ENCODE results near the gene PDCD2L. TPM values are rescaled to one million over a fixed set of nuclear protein-coding genes. Genes with fewer than 3 reads are reported as not detected.

Gene PDCD2L
- total and polyA plus RNA-seq, 9 of the 15 experiments (the other 6 are each of a cell fraction or from before 2014, with no cell fraction given), result 12.1 to 68.5 (median 56.3) TPM

- POLR2A ChIA-PET, result interaction anchor here (0.6 to 1.4 kb wide), 8 partner anchors 10 to 120 kb away, joined by 3 to 5 read pairs (median 4); no protein-coding TSS in a partner anchor
- TF ChIP-seq E2F5 (CRISPR knock-in tag; IDR thresholded peaks at IDR 0.05) (no peak), STAG1 (CRISPR knock-in tag; IDR thresholded peaks at IDR 0.05; ENCODE audit: borderline replicate concordance) (no peak), ZNF311 (CRISPR knock-in tag; IDR thresholded peaks at IDR 0.05) (no peak), ARID1B (IDR thresholded peaks at IDR 0.05) (peak; percentile 87), GTF2F1 (IDR thresholded peaks at IDR 0.05; ENCODE audit: low read depth, low read length) (no peak), GATAD2A (IDR thresholded peaks at IDR 0.05) (no peak), SNIP1 (IDR thresholded peaks at IDR 0.05; ENCODE audit: low read depth) (no peak), SP1 (CRISPR knock-in tag; IDR thresholded peaks at IDR 0.05) (peak; percentile 96), ELK3 (CRISPR knock-in tag; IDR thresholded peaks at IDR 0.05) (no peak), SRSF1 (IDR thresholded peaks at IDR 0.05; ENCODE audit: low read depth, low read length) (no peak), BCOR (IDR thresholded peaks at IDR 0.05) (peak; percentile 68), HDAC8 (tag; IDR thresholded peaks at IDR 0.05) (no peak), TCFL5 (CRISPR knock-in tag; conservative IDR thresholded peaks at IDR 0.05) (no peak), ETV6 (IDR thresholded peaks at IDR 0.05; ENCODE audit: borderline replicate concordance in 1 of 2, low read depth in 2 of 2, low read length in 1 of 2) (0 out of 4 replicates have a peak, but pooled peaks of 1 of the 2 experiments have one; percentile 7), ETV6 (CRISPR knock-in tag; IDR thresholded peaks at IDR 0.05; ENCODE audit: borderline replicate concordance) (no peak), RBM25 (IDR thresholded peaks at IDR 0.05; ENCODE audit: low read depth, low read length, severe bottlenecking) (no peak), RAD21 (CRISPR knock-in tag; conservative IDR thresholded peaks at IDR 0.05 in 1 of 2, IDR thresholded peaks at IDR 0.05 in 1 of 2) (peak in 1 of 2 experiments; percentile 31; a peak in 1 of 4 replicates), TAF15 (IDR thresholded peaks at IDR 0.05; ENCODE audit: low read depth, low read length) (no peak), CBX1 (IDR thresholded peaks at IDR 0.05; ENCODE audit: low read depth) (0 out of 2 replicates have a peak, but pooled peaks have one; percentile 20), HES1 (IDR thresholded peaks at IDR 0.05; ENCODE audit: low read depth) (peak; percentile 67; the same call in 1 of the 2 replicates)
Observed at GRCh38 chr19:34359140-34359953, 44.9 kb upstream of the PDCD2L start.

More at GRCh38 chr19:34359140-34359953, 44.9 kb upstream of the PDCD2L start:
- BruUV-seq (replicated peaks), result no TSS peak
- in situ Hi-C loops (cut with MboI) (no loop called here), intact Hi-C loops (cut with micrococcal nuclease) (loop anchor here (2.0 to 10.0 kb wide), 2 partner anchors 45 to 145 kb away; partner anchors contain the start of gene PDCD2L)
- peak overlapping the region; percentile 94 for H2AFZ ChIP-seq (ENCODE audit: low read depth, low read length)
- peak overlapping the region; percentile 48 for H3K4me3 ChIP-seq
- no peaks in the 10 kb centered on the region for H3K9me3 ChIP-seq (replicated peaks; ENCODE audit: control insufficient read depth, insufficient read depth, low read depth, low read length)
- peak overlapping the region; percentile 85 for H3K27ac ChIP-seq (ENCODE audit: extremely low read depth, low read depth, low read length)
- WGBS (ENCODE audit: insufficient coverage, low coverage, missing lambda C conversion rate), result 4% methylated on average over 50 of the region's 61 CpGs
- ATAC-seq, result peak; percentile 97
- peaks cover 5% of the 10 kb centered on the region; the same call in 2 of the 3 replicates for H3K36me3 ChIP-seq (ENCODE audit: control insufficient read depth, insufficient read depth, low read length)
- DNase-seq (ENCODE audit: extremely low read depth in 1 of 4, low spot score in 3 of 4), result peak; percentile 98 to 99 (median 99)
- peak overlapping the region; percentile 95 for H3K4me2 ChIP-seq (ENCODE audit: insufficient read depth, low read length)
- peak; percentile 93 for FAIRE-seq
- peak overlapping the region; percentile 76 to 90 for H3K9ac ChIP-seq (ENCODE audit: insufficient read depth in 1 of 2, low read depth in 2 of 2, low read length in 2 of 2)
- H3K27me3 ChIP-seq (ENCODE audit: control insufficient read depth in 2 of 2, insufficient read depth in 2 of 2, low read length in 2 of 2), result no peaks in the 10 kb centered on the region
- peaks cover 40 to 46% of the 10 kb centered on the region in 2 experiments for H3K4me1 ChIP-seq (replicated peaks in 1 of 2; ENCODE audit: control insufficient read depth in 2 of 2, insufficient read depth in 2 of 2, low read length in 2 of 2)
- peaks cover 3% of the 10 kb centered on the region for H3K9me1 ChIP-seq (ENCODE audit: control insufficient read depth, insufficient read depth, low read length)
- no peaks in the 10 kb centered on the region; the same call in 1 of the 3 replicates for H3K79me2 ChIP-seq (ENCODE audit: control insufficient read depth, insufficient read depth, low read length)
- no peaks in the 10 kb centered on the region for H4K20me1 ChIP-seq (replicated peaks; ENCODE audit: control insufficient read depth, insufficient read depth, low read length)
- CTCF ChIA-PET (ENCODE audit: low intra/inter-chr PET ratio), result no interaction called here

All from K562 (cell line).